ENCODE results near the gene DDX1.

The DDX1 gene

DNA sequence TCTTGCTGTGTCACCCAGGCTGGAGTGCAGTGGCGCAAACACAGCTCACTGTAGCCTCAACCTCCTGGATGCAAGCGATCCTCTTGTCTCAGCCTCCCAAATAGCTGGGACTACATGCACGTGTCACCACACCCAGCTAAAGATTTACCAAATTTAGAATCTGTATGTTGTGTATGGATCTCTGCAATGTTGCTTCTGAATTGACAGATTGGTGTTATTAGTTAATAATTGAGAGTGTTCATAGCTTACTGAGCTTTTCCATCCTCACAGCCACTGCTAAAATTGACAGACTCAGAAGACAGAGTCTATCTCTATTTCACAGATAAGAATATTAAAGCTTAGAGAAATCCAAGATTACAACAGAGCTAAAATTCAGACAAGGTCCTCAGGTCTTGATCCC, 26.3 kb upstream of the DDX1 start:
- no peak for TF ChIP-seq CTCF (conservative IDR thresholded peaks at IDR 0.05)
- no peak overlapping the region for H3K27ac ChIP-seq

DNA sequence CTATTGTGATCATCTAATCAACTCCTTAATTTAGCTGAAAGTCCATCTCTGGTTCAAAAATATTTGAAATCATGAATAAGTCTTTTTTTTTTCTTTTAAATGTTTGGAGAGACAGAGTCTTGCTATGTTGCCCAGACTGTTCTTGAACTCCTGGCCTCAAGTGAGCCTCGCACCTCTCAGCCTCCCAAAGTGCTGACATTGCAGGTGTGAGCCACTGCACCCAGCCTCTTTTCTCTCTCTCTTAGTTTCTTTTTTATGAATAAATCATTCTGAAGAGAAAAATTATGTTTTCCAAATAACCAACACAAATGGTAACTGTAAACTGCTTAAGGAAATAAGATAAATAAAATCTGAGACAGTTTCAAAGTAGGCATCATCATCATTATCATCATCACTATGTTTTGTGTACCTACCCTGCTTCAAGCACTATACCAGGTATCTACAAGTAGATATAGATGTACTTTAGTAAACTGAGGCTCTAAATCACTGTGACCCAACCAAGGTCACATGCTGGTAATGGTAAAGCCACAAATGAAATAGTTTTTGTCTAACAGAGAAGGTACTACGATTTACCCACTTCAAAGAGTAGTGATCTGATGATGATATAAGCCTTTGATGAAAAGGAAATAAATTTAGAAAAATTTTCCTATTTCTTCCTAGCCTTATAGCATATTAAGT, 25.5 kb upstream of the DDX1 start:
- no peak overlapping the region for H3K27ac ChIP-seq
- TF ChIP-seq CTCF (conservative IDR thresholded peaks at IDR 0.05) = no peak

DNA sequence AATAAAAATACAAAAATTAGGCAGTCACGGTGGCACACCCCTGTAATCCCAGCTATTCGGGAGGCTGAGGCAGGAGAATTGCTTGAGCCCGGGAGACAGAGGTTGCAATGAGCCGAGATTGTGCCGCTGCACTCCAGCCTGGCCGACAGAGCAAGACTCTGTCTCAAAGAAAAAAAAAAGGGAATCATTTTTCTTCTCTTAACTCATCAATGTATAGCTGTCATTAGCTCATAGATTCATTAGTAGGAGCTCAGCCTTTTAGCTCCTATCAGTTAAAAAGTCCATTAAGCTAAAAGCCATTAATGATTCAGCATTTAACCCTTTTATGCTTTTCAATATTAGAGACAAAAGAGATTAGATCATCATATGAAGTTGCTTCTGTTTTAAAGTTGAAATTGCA, 24.8 kb upstream of the DDX1 start:
- no peak for TF ChIP-seq CTCF (conservative IDR thresholded peaks at IDR 0.05)

GRCh38 chr2:15568874-15569273, 22.8 kb upstream of the DDX1 start:
- H3K27ac ChIP-seq = no peak overlapping the region
- TF ChIP-seq CTCF (conservative IDR thresholded peaks at IDR 0.05) = no peak

More for the DNA sequence above, 24.8 kb upstream of the DDX1 start:
- H3K27ac ChIP-seq = no peak overlapping the region

- no peak overlapping the region for H3K27ac ChIP-seq
- no peak for TF ChIP-seq CTCF (conservative IDR thresholded peaks at IDR 0.05)
Measured at GRCh38 chr2:15570104-15570503, 21.6 kb upstream of the DDX1 start.

DNA sequence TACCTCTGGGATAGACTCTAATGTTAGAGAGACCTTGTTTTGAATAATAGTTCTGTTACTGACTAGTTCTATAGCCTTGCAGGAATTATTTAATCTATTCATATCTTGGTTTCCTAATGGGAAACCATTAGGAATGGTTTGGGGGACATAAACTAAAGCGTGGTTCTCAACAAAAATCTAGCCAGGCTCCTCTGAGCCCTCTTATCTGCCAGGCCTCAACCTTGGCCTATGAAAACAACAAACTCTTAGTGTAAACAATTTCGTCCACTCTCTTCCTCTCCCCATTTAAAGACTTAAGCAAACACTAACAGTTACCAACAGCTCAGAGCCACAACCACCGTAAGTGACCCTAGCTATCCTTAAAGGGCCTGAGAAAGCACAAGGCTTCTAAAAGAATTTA, 19.9 kb upstream of the DDX1 start:
- peak overlapping the region; percentile 28; the same call in 1 of the 2 replicates for H3K27ac ChIP-seq
- no peak for TF ChIP-seq CTCF (conservative IDR thresholded peaks at IDR 0.05)

DNA sequence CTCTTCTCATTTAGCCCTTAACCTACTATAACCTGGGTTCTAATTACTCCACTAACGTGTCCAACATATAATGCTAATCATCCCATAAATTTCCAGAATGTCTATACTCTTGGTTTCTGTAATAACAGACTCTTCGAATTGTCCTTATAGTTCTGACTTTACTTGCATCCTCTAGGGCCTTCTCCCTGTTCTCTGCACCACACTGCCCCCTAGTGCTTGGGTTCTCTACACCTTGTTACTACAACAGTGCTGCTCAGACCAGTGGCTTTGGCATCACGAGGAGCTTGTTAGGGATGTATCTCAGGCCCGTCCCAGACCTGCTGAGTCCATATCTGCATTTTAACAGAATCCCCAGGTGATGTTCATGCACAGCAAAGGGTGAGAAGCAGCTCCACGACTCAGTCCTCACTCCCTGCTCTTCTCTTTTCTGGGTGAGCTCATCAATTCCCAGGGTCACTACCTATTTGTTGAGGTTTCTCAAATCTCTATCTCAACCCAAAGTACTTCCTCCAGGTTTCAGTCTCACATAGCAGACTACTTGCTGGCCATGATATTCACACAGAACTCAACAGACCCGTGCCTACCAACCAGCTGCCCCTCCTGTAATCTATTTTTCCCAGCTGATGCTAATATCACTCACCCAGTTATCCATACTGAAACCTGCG, 14.5 kb upstream of the DDX1 start:
- TF ChIP-seq CTCF (conservative IDR thresholded peaks at IDR 0.05) = peak; percentile 88
- no peak overlapping the region for H3K27ac ChIP-seq

Measured in VCaP (cell line).